ENCODE measurements around the gene ATXN1L.
"Not testable (repeated sequence)": the region's sequence is repeated elsewhere in the genome, so short reads cannot be mapped to it uniquely, and the experiment has no call there.

Gene ATXN1L

GRCh38 chr16:71863995-71864394 is 18.2 kb downstream of the ATXN1L start:
- H3K18ac ChIP-seq (ENCODE audit: low read length), result no peak overlapping the region
- no peaks in the 10 kb centered on the region for H3K4me1 ChIP-seq (ENCODE audit: control insufficient read depth in 2 of 2, insufficient read depth in 1 of 2, low read depth in 1 of 2, low read length in 2 of 2)
- peaks cover 41 to 93% of the 10 kb centered on the region in 2 donors for H3K36me3 ChIP-seq (replicated peaks in 1 of 2; ENCODE audit: control insufficient read depth in 2 of 2, insufficient read depth in 2 of 2, low read length in 2 of 2)
- no peak overlapping the region for H3K23ac ChIP-seq (ENCODE audit: low read depth, low read length, poor library complexity)
- H3K79me1 ChIP-seq (ENCODE audit: low read depth, low read length), result no peaks in the 10 kb centered on the region
- no peak for DNase-seq (ENCODE audit: low spot score)
- no peak overlapping the region for H2BK5ac ChIP-seq (ENCODE audit: low read length)
- H2BK15ac ChIP-seq (ENCODE audit: low read length), result no peak overlapping the region
- H3K9me3 ChIP-seq (replicated peaks in 1 of 2; ENCODE audit: control insufficient read depth in 2 of 2, insufficient read depth in 1 of 2, low read depth in 1 of 2, low read length in 2 of 2), result no peaks in the 10 kb centered on the region
- H2BK12ac ChIP-seq (ENCODE audit: low read length), result no peak overlapping the region
- H3K4ac ChIP-seq (ENCODE audit: low read length), result no peak overlapping the region
- no peak overlapping the region for H3K4me2 ChIP-seq (ENCODE audit: insufficient read depth, low read length, poor library complexity, severe bottlenecking)
- H3K9ac ChIP-seq (ENCODE audit: low read depth, low read length, poor library complexity), result no peak overlapping the region
- no peak overlapping the region for H2AK5ac ChIP-seq (ENCODE audit: low read depth, low read length)
- no peaks in the 10 kb centered on the region for H3K27me3 ChIP-seq (ENCODE audit: control insufficient read depth in 3 of 3, insufficient read depth in 3 of 3, low read depth in 1 of 3, low read length in 3 of 3)
- H3K14ac ChIP-seq (ENCODE audit: low read length), result no peak overlapping the region
- no peak overlapping the region for H2AFZ ChIP-seq (ENCODE audit: low read length)
- no peak overlapping the region for H2BK120ac ChIP-seq (ENCODE audit: low read depth, low read length)
- no peak overlapping the region for H4K8ac ChIP-seq (ENCODE audit: low read depth, low read length)
- no peak overlapping the region for H3K4me3 ChIP-seq (ENCODE audit: low read length in 2 of 2)
- no CpG with 5 or more reads among the region's 5 CpGs for WGBS, 2 donors (ENCODE audit: extremely low coverage in 2 of 2, insufficient read length in 2 of 2, insufficient replicate concordance in 1 of 2)
- no peak overlapping the region for H4K91ac ChIP-seq (ENCODE audit: low read depth, low read length, poor library complexity)
- no peak overlapping the region for H3K27ac ChIP-seq (replicated peaks; ENCODE audit: low read length)

- Histone ChIP-seq H3K79me1 (ENCODE audit: low read depth, low read length) (peaks cover 2% of the 10 kb centered on the region), H4K8ac (ENCODE audit: low read depth, low read length) (no peak overlapping the region), H2BK120ac (ENCODE audit: low read depth, low read length) (no peak overlapping the region), H2AFZ (ENCODE audit: low read length) (no peak overlapping the region), H3K4me1 (ENCODE audit: control insufficient read depth in 2 of 2, insufficient read depth in 1 of 2, low read depth in 1 of 2, low read length in 2 of 2) (no peaks in the 10 kb centered on the region), H3K9me3 (replicated peaks in 1 of 2; ENCODE audit: control insufficient read depth in 2 of 2, insufficient read depth in 1 of 2, low read depth in 1 of 2, low read length in 2 of 2) (no peaks in the 10 kb centered on the region), H3K4me3 (ENCODE audit: low read length in 2 of 2) (no peak overlapping the region), H3K4ac (ENCODE audit: low read length) (no peak overlapping the region), H3K14ac (ENCODE audit: low read length) (no peak overlapping the region), H2BK12ac (ENCODE audit: low read length) (no peak overlapping the region), H2BK5ac (ENCODE audit: low read length) (no peak overlapping the region), H3K4me2 (ENCODE audit: insufficient read depth, low read length, poor library complexity, severe bottlenecking) (no peak overlapping the region), H3K23ac (ENCODE audit: low read depth, low read length, poor library complexity) (no peak overlapping the region), H3K27me3 (ENCODE audit: control insufficient read depth in 3 of 3, insufficient read depth in 3 of 3, low read depth in 1 of 3, low read length in 3 of 3) (no peaks in the 10 kb centered on the region), H3K18ac (ENCODE audit: low read length) (no peak overlapping the region), H2AK5ac (ENCODE audit: low read depth, low read length) (no peak overlapping the region), H2BK15ac (ENCODE audit: low read length) (no peak overlapping the region), H3K36me3 (replicated peaks in 1 of 2; ENCODE audit: control insufficient read depth in 2 of 2, insufficient read depth in 2 of 2, low read length in 2 of 2) (peaks cover 31 to 93% of the 10 kb centered on the region in 2 donors), H3K27ac (replicated peaks; ENCODE audit: low read length) (no peak overlapping the region), H3K9ac (ENCODE audit: low read depth, low read length, poor library complexity) (no peak overlapping the region), H4K91ac (ENCODE audit: low read depth, low read length, poor library complexity) (no peak overlapping the region)
- no peak for DNase-seq (ENCODE audit: low spot score)
- WGBS, 2 donors (ENCODE audit: extremely low coverage in 2 of 2, insufficient read length in 2 of 2, insufficient replicate concordance in 1 of 2), result no CpG with 5 or more reads among the region's 7 CpGs
Measured at GRCh38 chr16:71865173-71865863, 19.5 kb downstream of the ATXN1L start.

DNA sequence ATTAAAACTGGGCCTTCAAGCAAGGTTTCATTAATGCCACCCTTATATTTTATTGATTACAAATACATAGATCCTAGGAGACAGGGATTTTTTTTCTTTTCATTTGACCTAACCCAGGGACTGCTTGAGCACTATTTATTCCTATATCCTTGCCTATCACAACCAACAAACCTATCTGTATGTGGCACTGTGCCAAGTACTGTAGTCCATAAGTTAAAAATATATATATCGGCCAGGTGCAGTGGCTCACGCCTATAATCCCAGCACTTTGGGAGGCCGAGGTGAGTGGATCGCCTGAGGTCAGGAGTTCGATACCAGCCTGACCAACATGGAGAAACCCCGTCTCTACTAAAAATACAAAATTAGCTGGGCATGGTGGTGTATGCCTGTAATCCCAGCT is 21.4 kb downstream of the ATXN1L start:
- not testable (repeated sequence) for H3K14ac ChIP-seq (ENCODE audit: low read length); H3K4ac ChIP-seq (ENCODE audit: low read length); H2BK15ac ChIP-seq (ENCODE audit: low read length); H2BK12ac ChIP-seq (ENCODE audit: low read length); H2BK120ac ChIP-seq (ENCODE audit: low read depth, low read length); H3K9ac ChIP-seq (ENCODE audit: low read depth, low read length, poor library complexity); H2AFZ ChIP-seq (ENCODE audit: low read length); H3K27ac ChIP-seq (replicated peaks; ENCODE audit: low read length); H3K23ac ChIP-seq (ENCODE audit: low read depth, low read length, poor library complexity); H2BK5ac ChIP-seq (ENCODE audit: low read length); H4K91ac ChIP-seq (ENCODE audit: low read depth, low read length, poor library complexity); DNase-seq (ENCODE audit: low spot score); H3K27me3 ChIP-seq (ENCODE audit: control insufficient read depth in 3 of 3, insufficient read depth in 3 of 3, low read depth in 1 of 3, low read length in 3 of 3); H3K18ac ChIP-seq (ENCODE audit: low read length); H3K79me1 ChIP-seq (ENCODE audit: low read depth, low read length); H2AK5ac ChIP-seq (ENCODE audit: low read depth, low read length); H3K4me1 ChIP-seq (ENCODE audit: control insufficient read depth in 2 of 2, insufficient read depth in 1 of 2, low read depth in 1 of 2, low read length in 2 of 2); H4K8ac ChIP-seq (ENCODE audit: low read depth, low read length); H3K9me3 ChIP-seq (replicated peaks in 1 of 2; ENCODE audit: control insufficient read depth in 2 of 2, insufficient read depth in 1 of 2, low read depth in 1 of 2, low read length in 2 of 2); H3K4me2 ChIP-seq (ENCODE audit: insufficient read depth, low read length, poor library complexity, severe bottlenecking); H3K4me3 ChIP-seq (ENCODE audit: low read length in 2 of 2)
- peaks cover 22 to 96% of the 10 kb centered on the region in 2 donors for H3K36me3 ChIP-seq (replicated peaks in 1 of 2; ENCODE audit: control insufficient read depth in 2 of 2, insufficient read depth in 2 of 2, low read length in 2 of 2)
- no CpG with 5 or more reads among the region's 6 CpGs for WGBS, 2 donors (ENCODE audit: extremely low coverage in 2 of 2, insufficient read length in 2 of 2, insufficient replicate concordance in 1 of 2)

DNA sequence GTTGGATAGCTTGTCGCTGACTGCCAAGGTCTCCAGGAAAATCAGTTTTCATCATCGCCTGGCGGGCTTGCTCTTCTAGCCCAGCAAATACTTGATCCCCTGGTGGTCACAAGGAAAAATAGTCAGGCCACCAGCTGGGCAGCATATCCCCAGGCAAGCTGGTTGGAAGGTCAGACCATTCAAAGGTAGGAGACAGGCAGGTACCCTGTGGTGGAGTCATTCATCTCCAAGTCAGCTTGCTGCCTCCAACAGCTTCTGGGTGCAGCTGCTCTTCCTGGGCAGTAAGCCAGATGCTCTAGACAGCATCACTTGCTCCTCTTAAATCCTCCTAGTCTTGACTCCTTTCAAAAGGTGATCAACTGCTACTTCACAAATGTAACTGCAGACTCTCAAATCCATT is 22.2 kb downstream of the ATXN1L start:
- Histone ChIP-seq H3K23ac (ENCODE audit: low read depth, low read length, poor library complexity) (no peak overlapping the region), H2BK15ac (ENCODE audit: low read length) (no peak overlapping the region), H2BK12ac (ENCODE audit: low read length) (no peak overlapping the region), H2AK5ac (ENCODE audit: low read depth, low read length) (no peak overlapping the region), H2BK5ac (ENCODE audit: low read length) (no peak overlapping the region), H3K18ac (ENCODE audit: low read length) (no peak overlapping the region), H3K4me1 (ENCODE audit: control insufficient read depth in 2 of 2, insufficient read depth in 1 of 2, low read depth in 1 of 2, low read length in 2 of 2) (no peaks in the 10 kb centered on the region), H3K36me3 (replicated peaks in 1 of 2; ENCODE audit: control insufficient read depth in 2 of 2, insufficient read depth in 2 of 2, low read length in 2 of 2) (peaks cover 20 to 91% of the 10 kb centered on the region in 2 donors), H3K14ac (ENCODE audit: low read length) (no peak overlapping the region), H3K4me3 (ENCODE audit: low read length in 2 of 2) (no peak overlapping the region), H3K27ac (replicated peaks; ENCODE audit: low read length) (no peak overlapping the region), H4K8ac (ENCODE audit: low read depth, low read length) (no peak overlapping the region), H4K91ac (ENCODE audit: low read depth, low read length, poor library complexity) (no peak overlapping the region), H3K4me2 (ENCODE audit: insufficient read depth, low read length, poor library complexity, severe bottlenecking) (no peak overlapping the region), H3K4ac (ENCODE audit: low read length) (no peak overlapping the region), H2AFZ (ENCODE audit: low read length) (no peak overlapping the region), H3K27me3 (ENCODE audit: control insufficient read depth in 3 of 3, insufficient read depth in 3 of 3, low read depth in 1 of 3, low read length in 3 of 3) (no peaks in the 10 kb centered on the region), H3K9ac (ENCODE audit: low read depth, low read length, poor library complexity) (no peak overlapping the region), H3K9me3 (replicated peaks in 1 of 2; ENCODE audit: control insufficient read depth in 2 of 2, insufficient read depth in 1 of 2, low read depth in 1 of 2, low read length in 2 of 2) (no peaks in the 10 kb centered on the region), H3K79me1 (ENCODE audit: low read depth, low read length) (peaks cover 2% of the 10 kb centered on the region), H2BK120ac (ENCODE audit: low read depth, low read length) (no peak overlapping the region)
- no CpG with 5 or more reads among the region's 3 CpGs for WGBS, 2 donors (ENCODE audit: extremely low coverage in 2 of 2, insufficient read length in 2 of 2, insufficient replicate concordance in 1 of 2)
- no peak for DNase-seq (ENCODE audit: low spot score)

Measured in neuronal stem cell (in vitro differentiated cells).